ENCODE measurements around the gene MYOZ3.

MYOZ3 gene

DNA sequence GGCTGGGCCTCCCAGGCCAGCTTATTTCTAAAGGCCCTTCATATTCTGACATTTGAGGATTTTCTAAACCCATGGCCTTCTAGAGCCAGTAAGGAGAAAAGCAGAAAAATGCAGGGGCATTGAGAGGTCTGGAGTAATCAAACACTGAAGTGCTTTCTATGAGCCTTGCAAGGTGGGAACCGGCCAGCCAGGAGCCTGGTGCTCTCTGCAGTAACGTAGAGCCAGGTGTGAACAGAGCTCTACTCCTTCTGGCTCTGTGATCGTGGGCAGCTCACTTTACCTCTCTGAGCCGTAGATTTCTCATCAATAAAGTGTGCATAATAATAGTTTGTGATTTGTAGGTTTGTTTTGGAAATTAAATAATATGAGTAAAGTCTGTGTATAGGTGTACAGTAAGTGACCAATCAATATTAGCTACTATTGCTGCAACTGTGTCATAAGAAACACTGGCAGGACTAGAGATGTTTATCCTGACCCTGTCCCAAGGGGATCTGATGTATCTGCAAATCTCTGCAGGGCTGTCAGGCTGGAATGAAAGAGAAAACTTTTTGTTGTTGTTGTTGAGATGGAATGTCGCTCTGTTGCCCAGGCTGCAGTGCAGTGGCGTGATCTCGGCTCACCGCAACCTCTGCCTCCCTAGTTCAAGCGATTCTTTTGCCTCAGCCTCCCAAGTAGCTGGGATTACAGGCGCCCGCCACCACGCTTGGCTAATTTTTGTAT is 17.9 kb upstream of the MYOZ3 start:
- no peak for DNase-seq (ENCODE audit: low spot score)

DNA sequence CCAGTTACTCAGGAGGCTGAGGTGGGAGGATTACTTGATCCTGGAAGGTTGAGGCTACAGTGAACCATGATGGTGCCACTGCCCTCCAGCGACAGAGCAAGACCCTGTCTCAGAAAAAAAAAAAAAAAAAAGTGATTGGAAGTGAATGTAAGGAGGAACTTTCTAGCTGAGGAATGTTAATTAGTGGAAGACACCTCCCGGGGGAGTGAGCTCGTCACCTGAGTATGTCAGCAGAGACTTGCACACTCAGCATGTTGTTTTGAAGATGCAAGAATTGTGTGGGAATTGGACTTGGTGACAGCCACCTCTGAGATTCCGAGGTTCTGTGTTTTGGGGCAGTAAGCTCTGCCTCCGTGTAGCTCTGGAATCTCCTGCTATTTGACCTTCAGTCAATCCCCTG is 17.0 kb upstream of the MYOZ3 start:
- no peak for DNase-seq (ENCODE audit: low spot score)

DNA sequence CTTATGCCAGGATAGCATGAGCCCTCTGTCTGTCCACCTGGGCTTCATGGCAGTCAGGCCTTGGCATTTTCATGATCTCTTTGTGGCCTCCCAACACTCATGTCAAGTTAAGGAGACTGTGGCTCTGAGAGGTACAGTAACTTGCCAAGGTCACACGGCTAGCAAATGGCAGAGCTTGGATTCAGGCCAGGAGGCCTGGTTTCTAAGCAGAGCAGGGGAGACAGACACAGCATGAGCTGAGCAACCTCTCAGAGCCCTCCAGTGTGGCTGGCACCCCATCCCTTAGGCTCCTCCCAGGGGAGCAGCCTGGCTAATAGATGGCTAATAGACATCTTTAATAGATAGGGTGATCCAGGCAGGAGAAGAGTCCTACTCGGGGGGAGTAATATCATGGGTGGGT is 16.5 kb upstream of the MYOZ3 start:
- DNase-seq (ENCODE audit: low spot score): no peak

DNA sequence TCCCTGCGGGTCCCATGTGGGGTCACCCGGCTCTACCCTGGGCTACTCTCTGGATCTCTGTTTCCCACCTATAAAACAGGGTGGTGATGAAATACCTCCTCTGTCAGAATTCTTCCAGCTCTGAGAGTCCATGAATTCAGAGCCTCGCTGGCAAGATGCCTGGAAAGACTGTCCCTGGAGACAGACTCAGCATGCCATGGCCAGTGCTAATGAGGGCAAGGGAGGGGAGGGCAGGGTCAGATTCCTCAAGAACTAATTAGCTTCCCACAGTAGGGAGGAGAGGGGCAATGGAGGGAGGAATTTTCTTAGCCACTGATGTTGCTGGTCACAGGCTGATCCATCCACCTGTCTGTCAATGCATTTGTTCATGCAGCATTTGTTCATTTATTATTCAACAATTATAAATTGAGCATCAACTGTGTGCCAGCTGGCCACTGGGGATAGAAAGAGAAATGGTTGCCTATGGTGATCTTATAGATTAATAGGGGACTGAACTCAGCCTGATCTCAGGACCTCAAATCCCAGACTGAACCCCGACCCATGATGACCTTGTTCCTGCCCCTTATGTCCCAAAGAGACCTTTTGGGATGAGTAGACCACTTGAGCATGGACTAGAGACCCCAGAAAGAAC is 15.9 kb upstream of the MYOZ3 start:
- peak; percentile 54 for DNase-seq (ENCODE audit: low spot score)

- no peak for DNase-seq (ENCODE audit: low spot score)
These were observed 13.5 kb upstream of the MYOZ3 start for GRCh38 chr5:150647275-150648251.

GRCh38 chr5:150648294-150649107 is 12.6 kb upstream of the MYOZ3 start:
- no peak for DNase-seq (ENCODE audit: low spot score)

GRCh38 chr5:150649108-150650020 is 11.7 kb upstream of the MYOZ3 start:
- DNase-seq (ENCODE audit: low spot score): no peak

DNA sequence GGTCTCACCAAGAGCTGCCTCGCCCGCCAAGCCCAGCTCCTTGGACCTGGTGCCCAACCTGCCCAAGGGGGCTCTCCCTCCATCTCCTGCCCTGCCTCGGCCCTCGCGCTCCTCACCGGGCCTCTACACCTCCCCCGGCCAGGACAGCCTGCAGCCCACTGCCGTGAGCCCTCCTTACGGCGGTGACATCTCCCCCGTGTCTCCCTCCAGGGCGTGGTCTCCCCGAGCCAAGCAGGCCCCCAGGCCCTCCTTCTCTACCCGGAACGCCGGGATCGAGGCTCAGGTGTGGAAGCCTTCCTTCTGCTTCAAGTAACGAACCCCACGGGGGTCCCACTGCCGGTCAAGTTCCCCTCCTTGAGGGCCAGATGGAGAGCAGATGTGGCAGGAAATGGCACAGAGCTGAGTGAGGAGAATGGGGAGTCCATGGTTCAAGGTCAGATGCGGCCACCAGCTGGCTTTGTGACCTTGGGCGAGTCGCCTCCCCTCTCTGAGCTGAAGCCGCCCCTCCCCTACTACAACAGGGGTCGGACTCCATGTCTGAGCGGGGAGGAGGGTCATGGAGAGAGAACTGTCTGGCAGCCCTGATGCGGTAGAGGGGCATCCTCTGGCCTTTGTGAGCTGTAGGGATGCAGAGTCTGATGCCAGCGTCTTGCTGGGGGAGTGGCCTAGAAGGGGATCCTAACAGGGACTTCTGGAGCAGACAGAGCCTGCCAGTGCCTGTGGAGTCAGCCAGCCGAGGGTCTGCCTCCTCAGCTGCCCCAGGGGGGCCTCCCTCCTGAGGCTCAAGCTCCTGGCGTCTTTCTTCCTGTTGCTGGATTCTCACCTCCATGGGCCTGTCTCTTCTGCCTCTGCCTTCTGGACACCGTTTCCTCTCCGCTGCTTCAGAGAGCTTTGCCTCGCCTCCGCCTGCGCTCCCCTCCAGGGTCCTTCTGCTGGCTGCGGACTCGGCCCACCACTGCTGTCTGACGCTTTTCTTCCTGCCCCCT is 10.7 kb upstream of the MYOZ3 start:
- DNase-seq (ENCODE audit: low spot score): no peak

DNA sequence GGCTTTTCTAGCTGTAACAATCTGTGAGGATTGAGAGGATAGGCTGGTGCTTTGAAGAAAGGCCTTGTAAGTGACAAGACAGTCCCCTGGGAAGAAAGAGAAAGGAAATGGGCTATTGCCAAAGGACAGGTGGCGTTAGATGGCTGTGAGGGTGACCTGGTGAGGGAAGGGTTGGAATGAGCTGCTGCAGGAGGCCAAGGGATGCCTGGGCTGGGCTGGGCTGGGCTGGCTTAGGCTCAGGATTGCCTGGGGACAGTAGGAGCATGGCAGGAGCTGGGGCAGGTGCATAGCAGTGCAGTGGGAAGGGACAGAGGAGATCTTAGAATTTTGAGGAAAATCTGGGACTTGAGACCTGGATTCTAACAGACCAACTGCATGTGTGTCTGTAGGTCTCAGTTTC is 9.7 kb upstream of the MYOZ3 start:
- DNase-seq (ENCODE audit: low spot score): no peak

- no peak for DNase-seq (ENCODE audit: low spot score)
These were observed 9.0 kb upstream of the MYOZ3 start for GRCh38 chr5:150651924-150652671.

DNA sequence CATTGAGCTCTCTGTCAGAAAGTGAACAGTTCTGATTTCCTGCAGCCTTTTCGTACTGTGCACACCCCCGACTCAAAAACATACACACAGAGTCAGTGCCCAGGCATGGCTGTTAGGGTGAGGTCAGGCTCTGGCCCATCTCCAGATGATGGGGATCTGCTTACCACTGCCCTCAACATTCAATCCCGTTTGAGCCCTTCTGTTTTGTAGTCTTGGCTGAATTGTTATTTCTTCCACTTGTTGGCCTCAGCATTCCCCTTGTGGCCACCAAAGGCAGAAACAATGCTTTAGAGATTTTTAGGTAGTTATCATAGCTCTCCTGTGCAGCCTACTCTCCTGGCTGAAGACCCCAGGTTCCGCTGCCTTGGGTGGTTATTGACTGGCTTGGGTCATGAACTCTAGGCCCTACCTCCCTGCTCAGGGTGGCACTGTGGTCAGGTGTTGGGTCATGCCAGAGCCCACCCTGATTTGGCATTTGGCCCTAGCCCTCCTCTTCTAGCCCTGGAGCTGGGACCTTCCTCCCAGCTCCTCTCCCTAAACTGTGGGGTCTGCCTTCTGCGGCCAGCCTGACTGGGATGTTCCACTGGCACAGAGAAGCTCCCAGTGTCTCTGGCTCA is 7.8 kb upstream of the MYOZ3 start:
- DNase-seq (ENCODE audit: low spot score): no peak

DNA sequence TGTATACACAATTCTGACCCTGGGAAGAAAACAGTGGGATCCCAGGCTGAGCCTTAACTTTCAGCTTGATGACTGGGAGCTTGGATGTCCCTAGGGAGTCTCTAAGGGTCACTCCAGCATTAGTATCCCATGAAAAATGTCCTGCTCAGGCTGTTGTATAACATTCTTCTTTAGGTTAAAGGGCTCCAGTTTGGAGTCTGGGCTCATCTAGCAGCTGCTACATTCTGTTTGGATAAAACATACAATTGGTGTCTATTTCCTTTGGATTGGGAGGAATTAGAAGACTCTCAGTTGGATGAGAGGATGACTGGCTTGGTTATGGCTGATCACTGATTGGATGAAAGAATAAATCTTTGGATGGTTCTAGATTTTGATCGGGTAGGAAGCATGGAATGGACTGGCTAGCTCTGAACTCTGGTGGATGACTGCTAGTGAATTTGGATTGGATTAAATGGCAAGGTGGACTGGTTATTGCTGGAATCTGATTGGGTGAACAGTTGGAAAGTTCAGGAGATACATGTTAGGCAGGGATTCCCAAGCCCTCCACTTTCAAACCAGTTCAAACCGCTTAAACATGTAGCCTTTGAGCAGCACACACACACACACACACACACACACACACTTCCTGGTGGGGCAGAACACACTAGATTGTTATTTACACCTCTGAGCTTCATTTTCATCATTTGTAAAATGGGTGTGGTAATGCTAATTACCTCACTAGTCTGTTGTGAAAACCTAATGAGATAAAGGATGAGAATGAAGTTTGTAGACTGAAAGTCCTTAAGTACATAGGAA is 7.1 kb upstream of the MYOZ3 start:
- no peak for DNase-seq (ENCODE audit: low spot score)

DNA sequence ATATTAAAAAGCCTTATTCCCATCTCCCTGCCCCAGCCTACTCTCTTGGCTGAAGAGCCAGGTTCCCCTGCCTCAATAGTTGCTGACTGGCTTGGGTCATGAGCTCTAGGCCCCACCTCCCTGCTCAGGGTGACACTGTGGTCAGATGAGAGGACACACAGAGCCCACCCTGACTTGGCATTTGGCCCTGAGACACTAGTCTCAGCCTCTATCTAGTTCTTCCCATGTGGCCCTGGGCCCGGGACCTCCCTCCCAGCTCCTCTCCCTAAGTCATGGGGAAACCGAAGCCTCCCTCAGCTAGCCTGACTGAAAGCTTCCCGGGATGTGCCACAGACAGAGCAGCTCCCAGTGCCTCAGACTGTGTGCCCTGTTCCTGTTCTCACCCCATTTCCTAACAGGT is 5.8 kb upstream of the MYOZ3 start:
- DNase-seq (ENCODE audit: low spot score): no peak

DNA sequence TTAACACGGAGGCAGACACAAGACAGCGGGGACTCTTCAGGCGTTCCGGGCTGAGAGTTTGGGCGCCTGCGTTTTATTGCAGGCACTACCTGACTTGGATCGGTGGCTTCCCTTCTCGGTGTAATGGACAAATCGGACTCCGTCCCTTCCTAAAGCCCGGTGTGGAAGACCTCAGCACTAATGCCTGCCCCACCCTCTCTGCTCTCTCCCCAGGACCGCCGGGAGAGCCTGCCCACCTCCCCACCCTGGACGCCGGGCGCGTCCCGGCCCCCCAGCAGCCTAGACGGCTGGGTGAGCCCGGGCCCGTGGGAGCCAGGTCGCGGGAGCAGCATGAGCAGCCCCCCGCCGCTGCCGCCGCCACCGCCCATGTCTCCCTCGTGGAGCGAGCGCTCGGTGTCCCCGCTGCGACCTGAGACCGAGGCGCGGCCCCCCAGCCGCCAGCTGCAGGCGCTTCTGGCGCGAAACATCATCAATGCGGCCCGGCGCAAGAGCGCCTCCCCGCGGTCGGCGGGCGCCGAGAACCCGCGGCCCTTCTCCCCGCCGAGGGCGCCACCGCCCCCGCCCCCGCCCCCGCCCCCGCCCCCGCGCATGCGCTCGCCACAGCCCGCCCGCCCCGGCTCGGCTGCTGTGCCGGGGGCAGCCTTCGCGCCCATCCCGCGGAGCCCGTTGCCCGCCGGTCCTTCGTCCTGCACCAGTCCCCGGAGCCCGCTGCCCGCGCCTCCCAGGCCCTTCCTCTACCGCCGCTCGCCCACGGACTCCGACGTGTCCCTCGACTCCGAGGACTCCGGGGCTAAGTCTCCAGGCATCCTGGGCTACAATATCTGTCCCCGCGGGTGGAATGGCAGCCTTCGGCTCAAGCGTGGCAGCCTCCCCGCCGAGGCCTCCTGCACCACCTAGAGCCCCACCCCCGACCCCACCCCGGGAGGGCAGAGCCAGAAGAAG is 4.6 kb upstream of the MYOZ3 start:
- DNase-seq (ENCODE audit: low spot score): peak; percentile 98

DNA sequence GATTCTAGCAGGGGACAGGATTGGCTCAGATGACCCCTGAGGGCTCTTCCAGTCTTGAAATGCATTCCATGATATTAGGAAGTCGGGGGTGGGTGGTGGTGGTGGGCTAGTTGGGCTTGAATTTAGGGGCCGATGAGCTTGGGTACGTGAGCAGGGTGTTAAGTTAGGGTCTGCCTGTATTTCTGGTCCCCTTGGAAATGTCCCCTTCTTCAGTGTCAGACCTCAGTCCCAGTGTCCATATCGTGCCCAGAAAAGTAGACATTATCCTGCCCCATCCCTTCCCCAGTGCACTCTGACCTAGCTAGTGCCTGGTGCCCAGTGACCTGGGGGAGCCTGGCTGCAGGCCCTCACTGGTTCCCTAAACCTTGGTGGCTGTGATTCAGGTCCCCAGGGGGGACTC is 2.9 kb upstream of the MYOZ3 start:
- DNase-seq (ENCODE audit: low spot score): no peak

DNA sequence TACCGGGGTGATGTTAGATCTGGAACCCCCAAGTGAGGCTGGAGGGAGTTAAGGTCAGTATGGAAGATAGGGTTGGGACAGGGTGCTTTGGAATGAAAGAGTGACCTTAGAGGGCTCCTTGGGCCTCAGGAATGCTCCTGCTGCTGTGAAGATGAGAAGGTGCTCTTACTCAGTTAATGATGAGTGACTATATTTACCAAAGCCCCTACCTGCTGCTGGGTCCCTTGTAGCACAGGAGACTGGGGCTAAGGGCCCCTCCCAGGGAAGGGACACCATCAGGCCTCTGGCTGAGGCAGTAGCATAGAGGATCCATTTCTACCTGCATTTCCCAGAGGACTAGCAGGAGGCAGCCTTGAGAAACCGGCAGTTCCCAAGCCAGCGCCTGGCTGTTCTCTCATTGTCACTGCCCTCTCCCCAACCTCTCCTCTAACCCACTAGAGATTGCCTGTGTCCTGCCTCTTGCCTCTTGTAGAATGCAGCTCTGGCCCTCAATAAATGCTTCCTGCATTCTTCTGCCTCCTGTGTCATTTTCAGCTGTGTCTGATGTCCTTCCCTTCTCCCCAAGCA is 2.3 kb upstream of the MYOZ3 start:
- DNase-seq (ENCODE audit: low spot score): no peak
